GM19463 (cell line): Measurements from ENCODE around the gene CCDC201.
"Not testable (repeated sequence)": the region's sequence is repeated elsewhere in the genome, so short reads cannot be mapped to it uniquely, and the experiment has no call there.

Experiments
- ATAC-seq: cut with Tn5 transposase; IDR thresholded peaks from one replicate; pipeline ENCODE4 v1.9.1; 2021; ENCODE audit warnings: mild to moderate bottlenecking, moderate library complexity; ENCODE audit not compliant: unreplicated experiment

Gene CCDC201

GRCh38 chr7:45878457-45879144 lies 5.7 kb upstream of the CCDC201 start:
- ATAC-seq, result no peak

GRCh38 chr7:45876519-45876918 lies 3.6 kb upstream of the CCDC201 start:
- ATAC-seq, result no peak

GRCh38 chr7:45874408-45875131 lies 1.7 kb upstream of the CCDC201 start:
- no peak for ATAC-seq

- no peak for ATAC-seq
Measured at GRCh38 chr7:45873355-45873754, 473 bp upstream of the CCDC201 start.

GRCh38 chr7:45872116-45873034 lies 507 bp downstream of the CCDC201 start:
- ATAC-seq, result no peak

- no peak for ATAC-seq
Measured at GRCh38 chr7:45869426-45869825, 3.5 kb downstream of the CCDC201 start.

- ATAC-seq, result no peak
Measured at GRCh38 chr7:45867471-45867870, 5.4 kb downstream of the CCDC201 start.

GRCh38 chr7:45865594-45866410 lies 7.1 kb downstream of the CCDC201 start:
- no peak for ATAC-seq

- no peak for ATAC-seq
Measured at GRCh38 chr7:45863715-45864114, 9.2 kb downstream of the CCDC201 start.

- not testable (repeated sequence) for ATAC-seq
Measured at GRCh38 chr7:45856888-45857287, 16.0 kb downstream of the CCDC201 start.

- not testable (repeated sequence) for ATAC-seq
Measured at GRCh38 chr7:45855680-45856079, 17.2 kb downstream of the CCDC201 start.

- ATAC-seq, result not testable (repeated sequence)
Measured at GRCh38 chr7:45853491-45853890, 19.4 kb downstream of the CCDC201 start.

GRCh38 chr7:45852984-45853383 lies 19.9 kb downstream of the CCDC201 start:
- ATAC-seq, result not testable (repeated sequence)

- ATAC-seq, result not testable (repeated sequence)
Measured at GRCh38 chr7:45848734-45849133, 24.1 kb downstream of the CCDC201 start.

- ATAC-seq, result not testable (repeated sequence)
Measured at GRCh38 chr7:45846536-45846935, 26.3 kb downstream of the CCDC201 start.

GRCh38 chr7:45841926-45842717 lies 30.8 kb downstream of the CCDC201 start:
- not testable (repeated sequence) for ATAC-seq

- not testable (repeated sequence) for ATAC-seq
Measured at GRCh38 chr7:45838852-45839251, 34.0 kb downstream of the CCDC201 start.

GRCh38 chr7:45832433-45833177 lies 40.3 kb downstream of the CCDC201 start:
- ATAC-seq, result not testable (repeated sequence)

GRCh38 chr7:45829846-45830245 lies 43.0 kb downstream of the CCDC201 start:
- ATAC-seq, result not testable (repeated sequence)
